Gastrocnemius medialis (tissue), 4 donors: Measurements from ENCODE around the gene ACSF2. TPM values are rescaled to one million over a fixed set of nuclear protein-coding genes. Genes with fewer than 3 reads are reported as not detected.

Experiments used
- ATAC-seq, 2 donors: fragments of 150-250 bp; one replicate each; pipeline ENCODE4 v1.9.1; 2016
- DNase-seq, 2 donors: peaks; one replicate each; pipeline ENCODE4 v3.0.0-alpha.2; 2019
- H3K27ac ChIP-seq, 4 donors: fragments of 200-600 bp; sonication (generic); 1 replicate in 1 of 4; 2 replicates in 3 of 4; pipeline ENCODE4 v1.5.1; 2016 to 2018; ENCODE audit warnings: mild to moderate bottlenecking in 2 of 4, moderate library complexity in 1 of 4
- H3K27me3 ChIP-seq, 3 donors: fragments of 200-600 bp; sonication (generic) in 2 of 3; 1 replicate in 1 of 3; 2 replicates in 2 of 3; pipeline versions ENCODE4 v1.5.1 to v1.6.0; 2016 to 2019; ENCODE audit warnings: mild to moderate bottlenecking in 1 of 3, moderate library complexity in 1 of 3
- H3K36me3 ChIP-seq, 2 donors: fragments of 200-600 bp; sonication (generic) in 1 of 2; one replicate each; pipeline ENCODE4 v1.5.1; 2017 to 2018
- H3K4me1 ChIP-seq, 2 donors: fragments of 200-600 bp; sonication (generic) in 1 of 2; one replicate each; pipeline ENCODE4 v1.5.1; 2016 to 2017; ENCODE audit warnings: mild to moderate bottlenecking in 2 of 2
- H3K4me3 ChIP-seq, 4 donors: fragments of 200-600 bp; sonication (generic) in 3 of 4; 1 replicate in 1 of 4; 2 replicates in 3 of 4; pipeline ENCODE4 v1.5.1; 2016 to 2019; ENCODE audit warnings: mild to moderate bottlenecking in 2 of 4
- H3K9me3 ChIP-seq, 3 donors: fragments of 200-600 bp; sonication (generic) in 2 of 3; 1 replicate in 1 of 3; 2 replicates in 2 of 3; pipeline ENCODE4 v1.5.1; 2016 to 2019
- POLR2A ChIP-seq, 2 donors: fragments of 450-650 bp; IDR thresholded peaks; one replicate each; pipeline ENCODE4 v1.6.1; 2017; ENCODE audit warnings: antibody characterized with exemption in 2 of 2, mild to moderate bottlenecking in 2 of 2, moderate library complexity in 2 of 2
- in situ Hi-C, 4 donors: fragments of 200-750 bp; cut with MboI; loops; one replicate each; pipeline versions ENCODE4 v1.15.0 to v1.8.0; 2017; ENCODE audit warnings: low sequenced_read_pairs in 4 of 4
- intact Hi-C: fragments of 100-400 bp; cut with DNase I; formaldehyde crosslinking; loops from one replicate; pipeline ENCODE4 v1.15.1; 2023; ENCODE audit warnings: low total_unique reads
- total RNA-seq, 4 donors: library from RNA; depleted of rRNA; stranded (reverse); fragments of >200 nt; gene quantifications; one replicate each; pipeline versions ENCODE4 v1.1.0 to v1.2.3, GENCODE V29; 2016
- TF ChIP-seq, protein P1 (sequence below), 5 experiments: fragments of 450-650 bp in 3 of 5; fragments of 200-600 bp in 2 of 5; sonication (generic) in 2 of 5; IDR thresholded peaks in 4 of 5; conservative IDR thresholded peaks in 1 of 5; 1 replicate in 4 of 5; 2 replicates in 1 of 5; pipeline ENCODE4 v1.5.1; 2016 to 2019; ENCODE audit warnings: antibody characterized with exemption in 5 of 5, mild to moderate bottlenecking in 3 of 5, moderate library complexity in 3 of 5

The ACSF2 gene
- total RNA-seq, 4 donors from 2014 or later: 8.7 to 61.4 (median 34.2) TPM

DNA sequence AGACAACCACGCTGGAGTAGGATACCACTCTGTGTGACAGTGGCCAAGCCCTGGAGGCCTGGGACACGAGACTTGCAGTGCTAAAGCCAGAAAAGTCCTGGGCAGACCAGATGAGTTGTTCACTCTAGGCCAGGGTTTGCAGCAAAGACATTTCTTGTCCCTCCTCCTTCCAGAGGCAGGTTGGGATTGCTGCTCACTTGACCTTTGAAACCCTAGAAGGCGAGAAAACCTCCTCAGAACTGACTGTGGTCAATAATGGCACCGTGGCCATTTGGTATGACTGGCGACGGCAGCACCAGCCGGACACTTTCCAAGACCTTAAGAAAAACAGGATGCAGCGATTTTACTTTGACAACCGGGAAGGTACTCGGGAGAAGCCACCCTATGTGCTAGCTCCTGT, 96.7 kb downstream of the ACSF2 start:
- no peak for TF ChIP-seq POLR2A (IDR thresholded peaks at IDR 0.05)
- TF ChIP-seq, protein P1, sequence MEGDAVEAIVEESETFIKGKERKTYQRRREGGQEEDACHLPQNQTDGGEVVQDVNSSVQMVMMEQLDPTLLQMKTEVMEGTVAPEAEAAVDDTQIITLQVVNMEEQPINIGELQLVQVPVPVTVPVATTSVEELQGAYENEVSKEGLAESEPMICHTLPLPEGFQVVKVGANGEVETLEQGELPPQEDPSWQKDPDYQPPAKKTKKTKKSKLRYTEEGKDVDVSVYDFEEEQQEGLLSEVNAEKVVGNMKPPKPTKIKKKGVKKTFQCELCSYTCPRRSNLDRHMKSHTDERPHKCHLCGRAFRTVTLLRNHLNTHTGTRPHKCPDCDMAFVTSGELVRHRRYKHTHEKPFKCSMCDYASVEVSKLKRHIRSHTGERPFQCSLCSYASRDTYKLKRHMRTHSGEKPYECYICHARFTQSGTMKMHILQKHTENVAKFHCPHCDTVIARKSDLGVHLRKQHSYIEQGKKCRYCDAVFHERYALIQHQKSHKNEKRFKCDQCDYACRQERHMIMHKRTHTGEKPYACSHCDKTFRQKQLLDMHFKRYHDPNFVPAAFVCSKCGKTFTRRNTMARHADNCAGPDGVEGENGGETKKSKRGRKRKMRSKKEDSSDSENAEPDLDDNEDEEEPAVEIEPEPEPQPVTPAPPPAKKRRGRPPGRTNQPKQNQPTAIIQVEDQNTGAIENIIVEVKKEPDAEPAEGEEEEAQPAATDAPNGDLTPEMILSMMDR (IDR thresholded peaks at IDR 0.05 in 4 of 5, conservative IDR thresholded peaks at IDR 0.05 in 1 of 5): no peak
- intact Hi-C loops (no loop called here), in situ Hi-C loops (no loop called here)
- Histone ChIP-seq H3K27ac (peak overlapping the region in 3 of 4 donors; percentile 30 to 59 (median 43)), H3K4me1 (no peaks in the 10 kb centered on the region), H3K9me3 (no peaks in the 10 kb centered on the region), H3K36me3 (no peaks in the 10 kb centered on the region), H3K4me3 (no peak overlapping the region), H3K27me3 (no peaks in the 10 kb centered on the region)
- DNase-seq (peak; percentile 21 to 29), ATAC-seq (peak; percentile 81 to 89)

DNA sequence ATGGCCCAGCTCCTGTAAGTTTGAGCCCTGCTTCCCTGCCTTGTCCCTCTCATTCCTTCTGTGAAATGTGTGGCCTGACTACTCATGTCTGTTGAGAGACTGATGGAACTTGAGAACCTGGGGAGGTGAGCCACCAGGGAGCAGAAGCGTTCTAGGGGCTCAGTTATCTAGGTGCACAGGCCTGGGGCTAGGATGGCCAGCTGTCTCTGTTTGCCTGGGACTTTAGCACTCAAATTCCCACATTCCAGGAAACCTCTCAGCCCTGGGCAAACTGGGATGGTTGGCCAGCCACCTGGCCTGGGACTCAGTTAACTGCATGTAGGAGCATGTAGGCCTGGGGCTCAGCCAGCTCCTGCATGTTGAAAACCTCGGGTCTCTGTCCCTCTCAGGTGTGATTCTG, 97.2 kb downstream of the ACSF2 start:
- intact Hi-C loops (no loop called here), in situ Hi-C loops (no loop called here)
- Histone ChIP-seq H3K4me1 (no peaks in the 10 kb centered on the region), H3K4me3 (no peak overlapping the region), H3K27me3 (no peaks in the 10 kb centered on the region), H3K36me3 (no peaks in the 10 kb centered on the region), H3K27ac (peak overlapping the region in 3 of 4 donors; percentile 30 to 59 (median 43)), H3K9me3 (no peaks in the 10 kb centered on the region)
- ATAC-seq: peak; percentile 50 to 66
- no peak for DNase-seq
- no peak for TF ChIP-seq POLR2A (IDR thresholded peaks at IDR 0.05)
- TF ChIP-seq, protein P1 (IDR thresholded peaks at IDR 0.05 in 4 of 5, conservative IDR thresholded peaks at IDR 0.05 in 1 of 5): no peak

Other genes with a start within 250 kb of the ACSF2 start
- 1 to 10 TPM; 1.7 to 9.5 (median 5.1) TPM for gene COL1A1, start 224.6 kb upstream of the ACSF2 start, total RNA-seq
- gene TMEM92, start 151.8 kb upstream of the ACSF2 start, total RNA-seq: not detected
- 10 to 100 TPM in 2 of 4 donors, 1 to 10 TPM in 2; 7.9 to 12.6 (median 9.8) TPM for gene XYLT2, start 80.1 kb upstream of the ACSF2 start, total RNA-seq
- 100 to 1,000 TPM; 110 to 141 (median 134) TPM for gene MRPL27, start 53.0 kb upstream of the ACSF2 start, total RNA-seq
- gene EME1, start 53.0 kb upstream of the ACSF2 start, total RNA-seq: under 1 TPM in 2 of 4 donors, not detected in 2; 0.82 to 0.95 TPM
- gene LRRC59, start 28.7 kb upstream of the ACSF2 start, total RNA-seq: 10 to 100 TPM; 25.4 to 73.2 (median 55.8) TPM
- 1 to 10 TPM in 2 of 4 donors, not detected in 2; 1.8 to 8.8 TPM for gene CHAD, start 42.7 kb downstream of the ACSF2 start, total RNA-seq
- 10 to 100 TPM; 27.1 to 67.4 (median 52.7) TPM for gene RSAD1, start 52.6 kb downstream of the ACSF2 start, total RNA-seq
- not detected for gene MYCBPAP, start 82.2 kb downstream of the ACSF2 start, total RNA-seq
- gene EPN3, start 106.5 kb downstream of the ACSF2 start, total RNA-seq: not detected
- gene SPATA20, start 121.0 kb downstream of the ACSF2 start, total RNA-seq: 10 to 100 TPM; 22.3 to 67.9 (median 29.1) TPM
- gene CACNA1G, start 134.5 kb downstream of the ACSF2 start, total RNA-seq: under 1 TPM in 2 of 4 donors, not detected in 2; 0.09 to 0.10 TPM
- 1 to 10 TPM in 1 of 4 donors, under 1 TPM in 3; 0.51 to 1.3 (median 0.76) TPM for gene ABCC3, start 208.7 kb downstream of the ACSF2 start, total RNA-seq